Neural progenitor cell (in vitro differentiated cells): ENCODE results near the gene CFAP299. TPM values are rescaled to one million over a fixed set of nuclear protein-coding genes. Genes with fewer than 3 reads are reported as not detected.

ENCODE experiments used
- DNase-seq: peaks from one replicate; pipeline ENCODE4 v3.0.0-alpha.2; 2016; ENCODE audit warnings: low spot score
- H2AFZ ChIP-seq: fragments of 200-600 bp; sonication (generic); replicated peaks from 2 replicates; pipeline ENCODE4 v1.6.1; 2016; ENCODE audit warnings: antibody characterized with exemption
- H3F3A ChIP-seq: fragments of 200-600 bp; sonication (generic); 2 replicates; pipeline ENCODE4 v1.6.1; 2016; ENCODE audit warnings: antibody characterized with exemption, low read depth
- H3K27ac ChIP-seq: fragments of 200-600 bp; sonication (generic); 2 replicates; pipeline ENCODE4 v1.5.1; 2016; ENCODE audit warnings: mild to moderate bottlenecking
- H3K27me3 ChIP-seq: fragments of 200-600 bp; sonication (generic); 2 replicates; pipeline ENCODE4 v1.6.1; 2016; ENCODE audit warnings: mild to moderate bottlenecking, moderate library complexity
- H3K36me3 ChIP-seq: fragments of 200-600 bp; sonication (generic); 2 replicates; pipeline ENCODE4 v1.5.1; 2016
- H3K4me1 ChIP-seq: fragments of 200-600 bp; sonication (generic); 2 replicates; pipeline ENCODE4 v1.6.1; 2016; ENCODE audit warnings: mixed run types
- H3K4me2 ChIP-seq: fragments of 200-600 bp; sonication (generic); 2 replicates; pipeline ENCODE4 v1.6.1; 2016
- H3K4me3 ChIP-seq: fragments of 200-600 bp; sonication (generic); 2 replicates; pipeline ENCODE4 v1.5.1; 2016
- H3K79me2 ChIP-seq: fragments of 200-600 bp; sonication (generic); 2 replicates; pipeline ENCODE4 v1.6.1; 2016; ENCODE audit warnings: low read depth
- H3K9ac ChIP-seq: fragments of 200-600 bp; sonication (generic); 2 replicates; pipeline ENCODE4 v1.6.1; 2016
- H3K9me3 ChIP-seq: fragments of 200-600 bp; sonication (generic); 2 replicates; pipeline ENCODE4 v1.5.1; 2016; ENCODE audit warnings: low read depth
- H4K20me1 ChIP-seq: fragments of 200-600 bp; sonication (generic); 2 replicates; pipeline ENCODE4 v1.6.1; 2016; ENCODE audit warnings: low read depth
- H3K27ac Mint-ChIP-seq: 3 replicates; pipeline ENCODE4 v1.8.0; 2021; ENCODE audit warnings: mixed read lengths
- H3K27me3 Mint-ChIP-seq: 2 replicates; pipeline ENCODE4 v1.8.0; 2022; ENCODE audit warnings: low read depth, mild to moderate bottlenecking, inconsistent platforms, moderate library complexity, mixed read lengths; ENCODE audit not compliant: insufficient read depth
- H3K36me3 Mint-ChIP-seq: 3 replicates; pipeline ENCODE4 v1.8.0; 2021; ENCODE audit warnings: mixed read lengths
- H3K4me1 Mint-ChIP-seq: 3 replicates; pipeline ENCODE4 v1.8.0; 2021; ENCODE audit warnings: mixed read lengths
- H3K4me3 Mint-ChIP-seq: 3 replicates; pipeline ENCODE4 v1.8.0; 2021; ENCODE audit warnings: mild to moderate bottlenecking, moderate library complexity, mixed read lengths
- H3K9me3 Mint-ChIP-seq: 3 replicates; pipeline ENCODE4 v1.8.0; 2020; ENCODE audit warnings: mixed read lengths
- EZH2 ChIP-seq: fragments of 200-600 bp; sonication (generic); IDR thresholded peaks from 2 replicates; pipeline ENCODE4 v1.6.1; 2017; ENCODE audit warnings: antibody characterized with exemption, mild to moderate bottlenecking, moderate library complexity
- EZH2phosphoT487 ChIP-seq: fragments of 200-600 bp; sonication (generic); IDR thresholded peaks from 2 replicates; pipeline ENCODE4 v1.6.1; 2017; ENCODE audit warnings: antibody characterized with exemption
- total RNA-seq: library from RNA; depleted of rRNA; stranded (reverse); fragments of >200 nt; gene quantifications from 2 replicates; pipeline ENCODE4 v1.2.3, GENCODE V29; 2015; ENCODE audit warnings: low replicate concordance
- TF ChIP-seq, protein P1 (sequence below): fragments of 200-600 bp; sonication (generic); IDR thresholded peaks from 2 replicates; pipeline ENCODE4 v1.5.1; 2017; ENCODE audit warnings: antibody characterized with exemption, mild to moderate bottlenecking

The CFAP299 gene
- total RNA-seq, 1 donor from 2014 or later: not detected

DNA sequence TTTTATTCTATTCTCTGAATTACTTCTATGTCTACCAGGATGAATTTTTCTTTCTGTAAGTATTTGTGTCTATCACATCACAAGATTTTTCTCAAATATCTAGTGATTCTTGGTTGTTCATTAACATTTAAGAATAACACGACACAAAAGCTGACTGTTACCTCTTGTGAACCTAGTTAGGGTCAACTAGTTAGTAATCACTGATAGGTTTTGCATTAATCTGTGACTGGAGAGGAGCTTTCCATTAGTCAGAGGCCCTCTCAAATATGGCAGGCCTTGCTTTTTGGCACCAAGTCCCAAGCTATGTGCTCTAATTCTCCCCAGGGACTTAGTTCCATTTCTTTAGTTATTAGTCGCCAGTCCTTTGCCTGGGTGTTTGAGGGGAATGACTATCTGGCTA, 259.2 kb downstream of the CFAP299 start:
- no peak overlapping the region for H3K9ac ChIP-seq
- H3F3A ChIP-seq: no peaks in the 10 kb centered on the region
- no peaks in the 10 kb centered on the region for H3K9me3 ChIP-seq
- H3K4me2 ChIP-seq: no peak overlapping the region
- H3K4me3 ChIP-seq: no peak overlapping the region
- no peaks in the 10 kb centered on the region for H3K36me3 Mint-ChIP-seq
- H3K27ac ChIP-seq: no peak overlapping the region
- TF ChIP-seq EZH2 (no peak), EZH2phosphoT487 (no peak)
- TF ChIP-seq, protein P1, sequence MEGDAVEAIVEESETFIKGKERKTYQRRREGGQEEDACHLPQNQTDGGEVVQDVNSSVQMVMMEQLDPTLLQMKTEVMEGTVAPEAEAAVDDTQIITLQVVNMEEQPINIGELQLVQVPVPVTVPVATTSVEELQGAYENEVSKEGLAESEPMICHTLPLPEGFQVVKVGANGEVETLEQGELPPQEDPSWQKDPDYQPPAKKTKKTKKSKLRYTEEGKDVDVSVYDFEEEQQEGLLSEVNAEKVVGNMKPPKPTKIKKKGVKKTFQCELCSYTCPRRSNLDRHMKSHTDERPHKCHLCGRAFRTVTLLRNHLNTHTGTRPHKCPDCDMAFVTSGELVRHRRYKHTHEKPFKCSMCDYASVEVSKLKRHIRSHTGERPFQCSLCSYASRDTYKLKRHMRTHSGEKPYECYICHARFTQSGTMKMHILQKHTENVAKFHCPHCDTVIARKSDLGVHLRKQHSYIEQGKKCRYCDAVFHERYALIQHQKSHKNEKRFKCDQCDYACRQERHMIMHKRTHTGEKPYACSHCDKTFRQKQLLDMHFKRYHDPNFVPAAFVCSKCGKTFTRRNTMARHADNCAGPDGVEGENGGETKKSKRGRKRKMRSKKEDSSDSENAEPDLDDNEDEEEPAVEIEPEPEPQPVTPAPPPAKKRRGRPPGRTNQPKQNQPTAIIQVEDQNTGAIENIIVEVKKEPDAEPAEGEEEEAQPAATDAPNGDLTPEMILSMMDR: no peak
- H3K4me3 Mint-ChIP-seq: no peak overlapping the region
- H2AFZ ChIP-seq: no peak overlapping the region
- H3K27me3 ChIP-seq: no peaks in the 10 kb centered on the region
- no peaks in the 10 kb centered on the region for H3K9me3 Mint-ChIP-seq
- no peaks in the 10 kb centered on the region for H3K36me3 ChIP-seq
- H3K27me3 Mint-ChIP-seq: no peaks in the 10 kb centered on the region
- no peaks in the 10 kb centered on the region for H3K4me1 Mint-ChIP-seq
- DNase-seq: no peak
- H3K79me2 ChIP-seq: no peaks in the 10 kb centered on the region
- H4K20me1 ChIP-seq: no peaks in the 10 kb centered on the region
- no peaks in the 10 kb centered on the region for H3K4me1 ChIP-seq
- no peak overlapping the region for H3K27ac Mint-ChIP-seq

DNA sequence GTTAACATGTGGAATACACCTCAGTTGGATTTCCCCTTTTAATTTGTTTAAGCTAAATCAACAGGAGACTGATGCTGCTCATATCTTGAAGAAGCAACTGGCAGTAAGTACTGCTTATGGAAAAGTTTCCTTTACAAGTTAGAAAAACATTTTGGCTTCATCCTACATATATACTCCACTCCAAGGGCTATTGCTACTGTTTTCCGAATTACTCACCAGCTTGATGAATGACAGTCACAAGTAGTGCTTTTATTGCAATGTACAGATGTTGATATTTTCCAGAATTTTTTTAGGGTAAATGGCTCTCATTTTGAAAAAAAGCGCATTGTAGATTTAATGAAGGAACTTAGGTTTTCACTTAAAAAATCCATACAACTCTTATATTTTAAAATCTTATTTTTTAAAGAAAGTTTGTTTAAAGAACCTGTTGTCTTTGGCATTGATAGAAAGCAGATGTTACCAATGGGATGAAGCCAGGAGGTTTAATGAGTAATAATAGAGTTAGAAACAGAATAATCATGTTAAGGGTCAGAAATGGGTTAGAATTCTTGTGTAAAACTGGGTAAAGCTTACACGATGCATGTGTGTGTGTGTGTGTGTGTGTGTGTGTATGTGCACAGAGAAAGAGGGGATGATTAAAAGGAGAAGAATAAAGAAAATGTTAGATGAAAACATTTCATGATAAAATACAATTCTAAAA, 272.9 kb downstream of the CFAP299 start:
- Mint-ChIP-seq H3K4me3 (no peak overlapping the region), H3K27ac (no peak overlapping the region), H3K36me3 (no peaks in the 10 kb centered on the region)

DNA sequence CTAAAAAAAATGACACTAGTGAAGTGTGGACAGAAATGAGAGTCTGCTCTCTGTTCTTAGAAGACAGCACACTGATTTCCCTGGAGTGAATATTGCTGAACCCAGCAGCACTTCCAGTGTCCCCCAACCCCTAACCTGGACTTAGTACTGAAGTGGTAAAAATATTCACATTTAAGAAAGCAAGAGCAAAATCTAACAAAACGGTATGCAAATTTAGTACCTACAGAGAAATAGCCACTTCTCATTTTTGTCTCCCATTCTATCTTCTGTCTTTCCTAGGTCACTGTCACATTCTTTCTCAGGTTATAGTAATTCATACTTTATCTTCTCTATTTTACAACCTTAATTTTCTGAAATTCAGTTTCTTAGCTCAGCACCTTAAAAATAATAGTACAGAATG, 274.7 kb downstream of the CFAP299 start:
- Histone ChIP-seq H3K4me2 (no peak overlapping the region), H3K36me3 (no peaks in the 10 kb centered on the region), H3F3A (no peaks in the 10 kb centered on the region), H3K27ac (no peak overlapping the region), H4K20me1 (no peaks in the 10 kb centered on the region), H3K9me3 (no peaks in the 10 kb centered on the region), H3K9ac (no peak overlapping the region), H3K79me2 (no peaks in the 10 kb centered on the region), H3K4me1 (no peaks in the 10 kb centered on the region), H3K27me3 (no peaks in the 10 kb centered on the region), H3K4me3 (no peak overlapping the region), H2AFZ (no peak overlapping the region)
- Mint-ChIP-seq H3K4me3 (no peak overlapping the region), H3K27me3 (no peaks in the 10 kb centered on the region), H3K36me3 (no peaks in the 10 kb centered on the region), H3K4me1 (no peaks in the 10 kb centered on the region), H3K27ac (no peak overlapping the region), H3K9me3 (no peaks in the 10 kb centered on the region)
- DNase-seq: no peak
- TF ChIP-seq, protein P1: no peak
- TF ChIP-seq EZH2 (no peak), EZH2phosphoT487 (no peak)

More for the DNA sequence above, 272.9 kb downstream of the CFAP299 start:
- Histone ChIP-seq H3K36me3 (no peaks in the 10 kb centered on the region), H3K9ac (no peak overlapping the region), H3K27ac (no peak overlapping the region), H3F3A (no peaks in the 10 kb centered on the region), H4K20me1 (no peaks in the 10 kb centered on the region), H3K9me3 (no peaks in the 10 kb centered on the region), H2AFZ (no peak overlapping the region), H3K4me2 (no peak overlapping the region), H3K4me3 (no peak overlapping the region), H3K79me2 (no peaks in the 10 kb centered on the region), H3K27me3 (no peaks in the 10 kb centered on the region), H3K4me1 (no peaks in the 10 kb centered on the region)
- Mint-ChIP-seq H3K9me3 (no peaks in the 10 kb centered on the region), H3K27me3 (no peaks in the 10 kb centered on the region), H3K4me1 (no peaks in the 10 kb centered on the region)
- TF ChIP-seq EZH2phosphoT487 (no peak), EZH2 (no peak)
- TF ChIP-seq, protein P1: no peak
- DNase-seq: no peak
